Ishikawa (cell line): ENCODE results near the gene ANKRD13D.

ENCODE experiments used
- EP300 ChIP-seq: IDR thresholded peaks from 2 replicates; pipeline ENCODE4 v1.6.1; 2012; ENCODE audit warnings: borderline replicate concordance
- TEAD4 ChIP-seq: IDR thresholded peaks from 2 replicates; pipeline ENCODE4 v1.6.1; 2012

DNA sequence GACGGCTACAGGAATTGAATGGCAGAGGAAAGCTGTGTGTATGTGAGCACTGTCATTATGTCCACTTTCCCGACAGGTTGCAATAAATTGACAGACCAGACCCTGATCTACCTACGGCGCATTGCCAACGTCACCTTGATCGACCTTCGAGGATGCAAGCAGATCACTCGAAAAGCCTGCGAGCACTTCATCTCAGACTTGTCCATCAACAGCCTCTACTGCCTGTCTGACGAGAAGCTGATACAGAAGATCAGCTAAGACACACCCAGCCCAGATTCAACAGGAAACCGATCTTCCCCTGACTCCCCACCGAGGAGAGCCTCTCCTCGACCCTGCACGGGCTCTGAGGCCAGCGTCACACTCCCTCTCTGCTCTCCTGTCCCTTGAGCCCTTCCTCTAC lies 34.3 kb upstream of the ANKRD13D start:
- TF ChIP-seq EP300 (no peak), TEAD4 (no peak)
